ENCODE results near the gene SLC5A2.
A peak's percentile ranks its signal among the peaks of the same experiment; 100 is the strongest.

Gene SLC5A2

DNA sequence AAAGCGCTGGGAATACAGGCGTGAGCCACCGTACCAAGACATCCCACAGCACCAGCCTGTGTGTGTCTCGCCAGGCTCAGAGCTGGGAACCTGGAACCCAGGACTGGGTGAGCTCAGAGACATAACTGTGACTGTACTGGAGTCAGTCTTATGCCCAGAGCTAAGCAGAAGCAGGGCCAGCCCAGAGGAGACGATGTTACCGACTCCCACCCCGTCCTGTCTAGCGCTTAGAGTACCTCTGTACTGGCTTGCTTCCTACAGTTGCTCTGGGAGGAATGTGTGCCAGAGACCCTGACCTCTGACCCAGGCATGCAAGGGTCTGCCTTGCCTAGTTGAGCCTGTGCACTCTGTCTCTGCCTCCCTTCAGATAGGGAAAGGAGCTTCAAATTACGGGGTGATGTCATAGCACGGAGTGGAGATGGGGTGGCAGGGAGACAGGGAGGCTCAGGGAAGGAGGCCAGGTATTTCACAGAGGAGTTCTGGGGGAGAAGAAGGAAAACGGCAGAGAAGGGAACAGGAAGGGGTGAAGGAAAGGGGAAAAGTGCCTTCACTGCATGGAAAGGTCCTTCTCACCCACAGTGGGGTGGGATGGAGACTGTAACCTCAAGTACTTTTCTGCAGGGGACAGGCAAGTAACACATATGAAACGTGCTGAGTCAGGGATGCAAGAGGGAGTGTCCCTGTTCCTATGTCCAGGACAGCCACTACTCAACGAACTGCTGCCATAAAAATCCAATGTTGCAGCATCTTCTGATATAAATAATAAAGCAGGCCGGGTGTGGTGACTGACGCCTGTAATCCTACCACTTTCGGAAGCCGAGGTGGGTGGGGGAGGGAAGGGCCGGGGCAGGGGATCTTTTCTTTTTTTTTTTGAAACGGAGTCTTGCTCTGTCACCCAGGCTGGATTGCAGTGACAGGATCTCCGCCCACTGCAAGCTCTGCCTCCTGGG lies 29.4 kb upstream of the SLC5A2 start:
- peaks cover 47% of the 10 kb centered on the region for H3K4me1 Mint-ChIP-seq
- no peak overlapping the region for H3K4me3 Mint-ChIP-seq
- H3K36me3 Mint-ChIP-seq: peaks cover 28% of the 10 kb centered on the region
- CTCF ChIA-PET: interaction anchor here (0.6 to 2.5 kb wide), 2 partner anchors 11 to 155 kb away, joined by 4 to 15 read pairs; partner anchors contain the start of gene ZNF843
- no peak for DNase-seq
- H3K27me3 Mint-ChIP-seq: no peaks in the 10 kb centered on the region
- no peak overlapping the region for H3K27ac Mint-ChIP-seq
- no peaks in the 10 kb centered on the region for H3K9me3 Mint-ChIP-seq

DNA sequence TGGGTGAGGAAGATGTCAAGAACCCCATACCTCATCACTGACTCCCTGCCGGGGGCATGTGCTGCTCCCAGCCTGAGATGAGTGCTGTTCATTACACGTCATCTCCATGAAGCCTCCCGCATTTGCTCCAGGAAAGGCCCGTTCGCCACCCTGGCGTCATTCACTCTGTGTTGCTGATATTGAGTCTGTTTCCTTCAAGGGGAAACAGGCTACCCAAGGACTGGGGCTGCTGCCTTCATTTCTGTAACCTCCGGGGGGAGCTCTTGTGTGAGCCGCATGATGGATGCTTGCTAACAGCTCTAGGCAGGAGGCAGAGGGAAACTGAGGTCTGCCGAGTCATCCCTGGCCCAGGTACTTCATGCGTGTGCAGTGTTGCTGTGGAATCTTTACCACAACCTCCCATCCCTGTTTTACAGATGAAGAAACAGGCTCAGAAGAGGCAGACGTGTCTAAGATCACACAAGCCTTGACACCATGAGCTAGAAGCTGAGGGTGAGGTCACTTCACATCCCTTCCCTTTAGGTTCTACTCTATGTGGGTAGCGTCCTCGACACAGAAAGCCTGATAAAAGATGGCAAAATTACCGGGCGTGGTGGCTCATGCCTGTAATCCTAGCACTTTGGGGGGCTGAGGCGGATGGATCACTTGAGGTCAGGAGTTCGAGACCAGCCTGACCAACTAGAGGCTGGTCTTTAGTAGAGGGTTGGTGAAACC lies 27.2 kb upstream of the SLC5A2 start:
- H3K27me3 Mint-ChIP-seq: peaks cover 3% of the 10 kb centered on the region
- no peaks in the 10 kb centered on the region for H3K9me3 Mint-ChIP-seq
- H3K27ac Mint-ChIP-seq: peak overlapping the region; percentile 30
- H3K4me3 Mint-ChIP-seq: peak overlapping the region; percentile 15
- H3K4me1 Mint-ChIP-seq: peaks cover 58% of the 10 kb centered on the region
- CTCF ChIA-PET: interaction anchor here (0.5 to 7.8 kb wide), 11 partner anchors 13 to 639 kb away, joined by 3 to 62 read pairs (median 5); partner anchors contain the start of gene ZNF843
- peaks cover 28% of the 10 kb centered on the region for H3K36me3 Mint-ChIP-seq
- DNase-seq: peak; percentile 53

- no peak for DNase-seq
- CTCF ChIA-PET: interaction anchor here (1.4 to 7.8 kb wide), 3 partner anchors 71 to 410 kb away, joined by 5 to 62 read pairs (median 29); no protein-coding TSS in a partner anchor
- Mint-ChIP-seq H3K4me1 (peaks cover 58% of the 10 kb centered on the region), H3K36me3 (peaks cover 28% of the 10 kb centered on the region), H3K9me3 (no peaks in the 10 kb centered on the region), H3K27ac (peak overlapping the region; percentile 19), H3K4me3 (peak overlapping the region; percentile 21), H3K27me3 (peaks cover 3% of the 10 kb centered on the region)
Measured at GRCh38 chr16:31456988-31457360, 25.9 kb upstream of the SLC5A2 start.

GRCh38 chr16:31458073-31458843 lies 24.7 kb upstream of the SLC5A2 start:
- Mint-ChIP-seq H3K27me3 (peaks cover 3% of the 10 kb centered on the region), H3K4me1 (peaks cover 57% of the 10 kb centered on the region)

DNA sequence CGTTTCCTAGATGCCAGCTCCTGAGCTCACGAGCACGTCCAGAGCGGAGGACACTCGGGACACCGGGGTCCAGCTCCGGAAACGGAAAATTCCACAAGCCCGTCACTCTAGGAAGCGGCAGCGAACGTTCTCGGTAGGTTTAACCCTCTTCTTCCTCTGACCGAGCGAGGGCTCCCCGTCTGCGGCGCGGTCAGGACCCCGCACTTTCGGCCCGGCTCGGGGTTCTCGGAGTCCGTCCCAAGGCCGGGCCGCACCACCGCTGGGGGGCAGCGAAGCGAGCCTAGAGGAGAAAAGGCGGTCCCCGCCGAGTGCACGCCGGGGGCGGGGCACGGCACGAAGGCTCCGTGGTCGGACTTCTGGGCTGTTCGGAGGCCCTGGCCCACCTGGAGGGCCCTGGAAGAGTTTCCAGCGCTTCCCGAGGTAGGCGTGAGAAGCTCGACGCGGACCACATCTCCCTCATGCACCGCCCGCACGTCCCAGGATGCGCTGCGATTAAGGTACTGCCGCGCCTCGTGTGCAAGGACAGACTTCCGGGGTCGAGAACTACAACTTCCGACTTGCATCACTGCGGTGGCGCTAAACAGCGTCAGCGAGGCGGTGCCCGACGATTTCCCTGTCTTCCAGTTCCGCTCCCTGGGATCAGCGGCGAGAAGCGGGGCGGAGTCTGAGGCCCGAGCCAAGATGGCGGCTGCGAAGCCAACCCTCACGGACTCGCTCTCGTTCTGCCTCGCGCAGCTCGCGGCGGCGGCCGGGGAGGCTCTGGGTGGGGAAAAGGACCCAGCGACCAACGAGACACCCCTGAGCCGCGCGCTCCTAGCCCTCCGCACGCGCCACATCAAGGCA lies 23.9 kb upstream of the SLC5A2 start, which contains the start of gene ARMC5:
TSS of gene ARMC5 (plus strand) at position 658 of the 843 bp plus-strand sequence. CDS start at position 682, 24 bp downstream.
- CTCF ChIA-PET: interaction anchor here (1.2 to 7.8 kb wide), 8 partner anchors 10 to 408 kb away, joined by 3 to 62 read pairs (median 4); partner anchors contain the start of gene RUSF1
- Mint-ChIP-seq H3K27ac (peak within 1 kb of the TSS; percentile 98), H3K27me3 (peaks cover 3% of the 10 kb centered on the region), H3K36me3 (peaks cover 37% of the 10 kb centered on the region), H3K9me3 (no peaks in the 10 kb centered on the region), H3K4me3 (peak within 1 kb of the TSS; percentile 92), H3K4me1 (peaks cover 53% of the 10 kb centered on the region)
- peak; percentile 98 for DNase-seq

More at GRCh38 chr16:31458073-31458843, 24.7 kb upstream of the SLC5A2 start:
- Mint-ChIP-seq H3K4me3 (peak overlapping the region; percentile 92), H3K27ac (peak overlapping the region; percentile 98), H3K36me3 (peaks cover 34% of the 10 kb centered on the region), H3K9me3 (no peaks in the 10 kb centered on the region)
- CTCF ChIA-PET: interaction anchor here (0.7 to 7.8 kb wide), 8 partner anchors 11 to 409 kb away, joined by 3 to 62 read pairs (median 3); partner anchors contain the start of gene RUSF1
- peak; percentile 76 for DNase-seq

- Mint-ChIP-seq H3K27me3 (peaks cover 3% of the 10 kb centered on the region), H3K9me3 (no peaks in the 10 kb centered on the region), H3K27ac (peak overlapping the region; percentile 98), H3K4me3 (peak overlapping the region; percentile 92), H3K36me3 (peaks cover 38% of the 10 kb centered on the region), H3K4me1 (peaks cover 49% of the 10 kb centered on the region)
- CTCF ChIA-PET: interaction anchor here (0.8 to 7.8 kb wide), 19 partner anchors 9 to 417 kb away, joined by 3 to 62 read pairs (median 4); partner anchors contain the start of genes PYCARD, RUSF1 and ZNF267
- peak; percentile 100 for DNase-seq
Measured at GRCh38 chr16:31459687-31460581, 23.0 kb upstream of the SLC5A2 start.

GRCh38 chr16:31460582-31461002 lies 22.3 kb upstream of the SLC5A2 start:
- peaks cover 43% of the 10 kb centered on the region for H3K4me1 Mint-ChIP-seq
- H3K27ac Mint-ChIP-seq: peak overlapping the region; percentile 98
- CTCF ChIA-PET: interaction anchor here (0.8 to 7.8 kb wide), 18 partner anchors 9 to 417 kb away, joined by 3 to 62 read pairs (median 4); partner anchors contain the start of genes PYCARD, RUSF1 and ZNF267

DNA sequence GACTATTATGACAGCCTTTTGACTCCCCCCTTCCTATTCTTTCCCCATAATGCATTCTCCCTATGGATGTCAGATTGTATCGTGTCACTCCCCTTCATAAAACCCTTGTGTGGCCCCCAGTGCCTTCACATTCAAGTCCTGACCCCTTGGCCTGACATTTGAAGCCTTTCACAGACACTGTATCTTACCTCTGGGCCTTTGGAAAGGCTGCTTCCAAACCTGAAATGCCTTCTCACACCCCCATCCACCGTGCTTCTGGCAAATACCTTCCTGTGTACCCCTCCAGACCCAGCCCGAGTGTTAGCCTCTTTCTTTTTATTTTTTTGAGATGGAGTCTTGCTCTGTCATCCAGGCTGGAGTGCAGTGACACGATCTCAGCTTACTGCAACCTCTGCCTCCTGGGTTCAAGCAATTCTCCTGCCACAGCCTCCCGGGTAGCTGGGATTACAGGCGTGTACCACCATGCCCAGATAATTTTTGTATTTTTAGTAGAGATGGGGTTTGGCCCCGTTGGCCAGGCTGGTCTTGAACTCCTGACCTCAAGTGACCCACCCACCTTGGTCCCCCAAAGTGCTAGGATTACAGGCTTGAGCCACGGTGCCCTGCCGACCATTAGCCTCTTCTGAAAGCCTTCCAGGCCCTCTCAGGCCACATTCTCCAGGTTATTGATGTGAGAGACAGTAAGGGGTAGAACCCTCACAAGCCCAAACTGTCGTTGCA lies 21.6 kb upstream of the SLC5A2 start:
- Mint-ChIP-seq H3K9me3 (no peaks in the 10 kb centered on the region), H3K4me1 (peaks cover 36% of the 10 kb centered on the region), H3K36me3 (peaks cover 35% of the 10 kb centered on the region), H3K27ac (peak overlapping the region; percentile 35), H3K27me3 (peaks cover 3% of the 10 kb centered on the region), H3K4me3 (no peak overlapping the region)
- no peak for DNase-seq
- CTCF ChIA-PET: interaction anchor here (0.8 to 7.8 kb wide), 15 partner anchors 9 to 416 kb away, joined by 3 to 62 read pairs (median 4); partner anchors contain the start of genes PYCARD and ZNF267

More at GRCh38 chr16:31460582-31461002, 22.3 kb upstream of the SLC5A2 start:
- peak; percentile 37 for DNase-seq
- H3K36me3 Mint-ChIP-seq: peaks cover 40% of the 10 kb centered on the region
- H3K9me3 Mint-ChIP-seq: no peaks in the 10 kb centered on the region
- H3K4me3 Mint-ChIP-seq: peak overlapping the region; percentile 92
- H3K27me3 Mint-ChIP-seq: peaks cover 3% of the 10 kb centered on the region

GRCh38 chr16:31461921-31462804 lies 20.8 kb upstream of the SLC5A2 start:
- H3K4me1 Mint-ChIP-seq: peaks cover 33% of the 10 kb centered on the region
- peaks cover 34% of the 10 kb centered on the region for H3K36me3 Mint-ChIP-seq
- CTCF ChIA-PET: interaction anchor here (0.5 to 7.8 kb wide), 4 partner anchors 14 to 405 kb away, joined by 3 to 62 read pairs (median 11); partner anchors contain the start of gene RUSF1
- H3K9me3 Mint-ChIP-seq: no peaks in the 10 kb centered on the region
- DNase-seq: no peak
- H3K27me3 Mint-ChIP-seq: peaks cover 3% of the 10 kb centered on the region
- H3K27ac Mint-ChIP-seq: no peak overlapping the region
- no peak overlapping the region for H3K4me3 Mint-ChIP-seq

GRCh38 chr16:31464348-31464769 lies 18.6 kb upstream of the SLC5A2 start:
- Mint-ChIP-seq H3K4me3 (no peak overlapping the region), H3K4me1 (peaks cover 30% of the 10 kb centered on the region), H3K27me3 (peaks cover 2% of the 10 kb centered on the region), H3K36me3 (peaks cover 27% of the 10 kb centered on the region), H3K9me3 (no peaks in the 10 kb centered on the region), H3K27ac (no peak overlapping the region)
- CTCF ChIA-PET: interaction anchor here (0.9 kb wide), 1 partner anchor 14 kb away, joined by 3 read pairs; no protein-coding TSS in a partner anchor
- no peak for DNase-seq

Measured in activated naive CD4-positive, alpha-beta T cell treated with anti-CD3 and anti-CD28 coated beads, Interleukin-2, amount 10 ng/mL, durations not matched to agents 7 days and 5 days (primary cell).